HepG2 (cell line): Measurements from ENCODE around the gene NT5DC4. TPM values are rescaled to one million over a fixed set of nuclear protein-coding genes. Genes with fewer than 3 reads are reported as not detected.

Experiments used
- ATAC-seq: fragments of 200-7000 bp; cut with Tn5 transposase; 3 replicates; pipeline ENCODE4 v1.9.1; 2020; ENCODE audit warnings: mild to moderate bottlenecking, moderate library complexity
- BruUV-seq: library from RNA; stranded (reverse); fragments of 400-500 nt; replicated peaks from 2 replicates; lab custom pipeline; 2021; lab: Mats Ljungman, UMichigan
- CTCF ChIA-PET: fragments of 300-600 bp; formaldehyde crosslinking; extraction: SDS; loops from one replicate; lab custom pipeline; 2021; ENCODE audit warnings: low total read pairs, inconsistent platforms, low intra/inter-chr PET ratio; lab: Yijun Ruan, JAX
- POLR2A ChIA-PET: fragments of 350-600 bp; sonication (Branson Sonifier 250); formaldehyde crosslinking; loops from one replicate; lab custom pipeline; 2020; ENCODE audit warnings: antibody characterized with exemption, inconsistent platforms; lab: Yijun Ruan, JAX
- DNase-seq: peaks from one replicate; pipeline ENCODE4 v3.0.0-alpha.2; 2015; ENCODE audit warnings: low spot score
- FAIRE-seq: peaks from 3 replicates; lab custom pipeline; 2011; peaks lifted over from hg19 to GRCh38; lab: Jason Lieb, UNC
- H2AFZ ChIP-seq: one replicate; pipeline ENCODE4 v1.6.1; 2011; ENCODE audit warnings: low read length, inconsistent platforms
- H3K27ac ChIP-seq: fragments of 300-600 bp; 3 replicates; pipeline ENCODE4 v1.8.0; 2011; ENCODE audit warnings: mixed run types, mild to moderate bottlenecking, mixed read lengths, low read length, inconsistent platforms; ENCODE audit not compliant: insufficient read depth; ENCODE audit errors: extremely low read length
- H3K27me3 ChIP-seq, 2 experiments: fragments of 200-600 bp in 1 of 2; 2 replicates in 1 of 2; 3 replicates in 1 of 2; pipeline versions ENCODE4 v1.6.0 to v1.8.0; 2011; ENCODE audit warnings: low read length in 2 of 2, mild to moderate bottlenecking in 2 of 2, moderate library complexity in 2 of 2, inconsistent platforms in 1 of 2; ENCODE audit not compliant: insufficient read depth in 2 of 2, control insufficient read depth in 1 of 2
- H3K36me3 ChIP-seq, 2 experiments: fragments of 200-600 bp in 1 of 2; replicated peaks in 1 of 2; 2 replicates in 1 of 2; 3 replicates in 1 of 2; pipeline versions ENCODE4 v1.5.1 to v1.8.0; 2011; ENCODE audit warnings: low read length in 2 of 2, inconsistent platforms in 1 of 2; ENCODE audit not compliant: insufficient read depth in 2 of 2, control insufficient read depth in 1 of 2
- H3K4me1 ChIP-seq: 2 replicates; pipeline ENCODE4 v1.5.1; 2012; ENCODE audit warnings: low read length, inconsistent platforms; ENCODE audit not compliant: insufficient read depth
- H3K4me2 ChIP-seq: 2 replicates; pipeline ENCODE4 v1.6.0; 2011; ENCODE audit warnings: low read depth, low read length, inconsistent platforms
- H3K4me3 ChIP-seq, 3 experiments: fragments of 200-600 bp in 1 of 3; sonication (generic), shearing (Covaris generic) in 1 of 3; replicated peaks in 1 of 3; 2 replicates each; pipeline ENCODE4 v1.5.1; 2011 to 2016; ENCODE audit warnings: low read length in 3 of 3, inconsistent platforms in 2 of 3, low read depth in 2 of 3, mild to moderate bottlenecking in 2 of 3, control low read depth in 1 of 3, mixed read lengths in 1 of 3; ENCODE audit not compliant: insufficient read depth in 1 of 3
- H3K79me2 ChIP-seq: one replicate; pipeline ENCODE4 v1.6.1; 2011; ENCODE audit warnings: low read length, inconsistent platforms; ENCODE audit not compliant: insufficient read depth
- H3K9ac ChIP-seq: 2 replicates; pipeline ENCODE4 v1.6.0; 2011; ENCODE audit warnings: mild to moderate bottlenecking, low read depth, low read length, inconsistent platforms; ENCODE audit not compliant: insufficient read depth
- H3K9me3 ChIP-seq: 2 replicates; pipeline ENCODE4 v1.5.1; 2012; ENCODE audit warnings: mild to moderate bottlenecking, low read length
- H4K20me1 ChIP-seq: 2 replicates; pipeline ENCODE4 v1.6.0; 2011; ENCODE audit warnings: inconsistent platforms, mild to moderate bottlenecking, low read length, moderate library complexity; ENCODE audit not compliant: insufficient read depth
- ADNP ChIP-seq: sonication (generic); formaldehyde crosslinking; IDR thresholded peaks from 2 replicates; pipeline ENCODE4 v1.4.0; 2020; ENCODE audit warnings: missing genetic modification reagents
- ARNTL ChIP-seq: sonication (generic); formaldehyde crosslinking; IDR thresholded peaks from 2 replicates; pipeline ENCODE4 v1.4.0; 2020; ENCODE audit warnings: mild to moderate bottlenecking, missing genetic modification reagents
- ELF3 ChIP-seq: IDR thresholded peaks from 2 replicates; pipeline ENCODE4 v1.6.1; 2016; ENCODE audit warnings: missing genetic modification reagents, missing compliant biosample characterization
- HIVEP1 ChIP-seq: sonication (generic); formaldehyde crosslinking; IDR thresholded peaks from 2 replicates; pipeline ENCODE4 v1.4.0; 2020; ENCODE audit warnings: mild to moderate bottlenecking, missing genetic modification reagents
- IKZF4 ChIP-seq: sonication (generic); formaldehyde crosslinking; IDR thresholded peaks from 2 replicates; pipeline ENCODE4 v1.5.1; 2020; ENCODE audit warnings: borderline replicate concordance, mild to moderate bottlenecking, low read depth, missing genetic modification reagents; ENCODE audit errors: not compliant biosample characterization
- JDP2 ChIP-seq: sonication (generic); formaldehyde crosslinking; IDR thresholded peaks from 2 replicates; pipeline ENCODE4 v1.8.1; 2022; ENCODE audit warnings: missing genetic modification reagents, borderline replicate concordance
- MAF1 ChIP-seq: sonication (generic); formaldehyde crosslinking; IDR thresholded peaks from 2 replicates; pipeline ENCODE4 v1.5.0; 2020; ENCODE audit warnings: missing genetic modification reagents, borderline replicate concordance
- NFIC ChIP-seq: IDR thresholded peaks from 2 replicates; pipeline ENCODE4 v1.6.1; 2012; ENCODE audit warnings: mild to moderate bottlenecking, low read length, inconsistent platforms
- POLR2G ChIP-seq: fragments of 200-400 bp; formaldehyde crosslinking; IDR thresholded peaks from 2 replicates; pipeline ENCODE4 v1.6.1; 2018; ENCODE audit warnings: mild to moderate bottlenecking, low read depth, low read length, moderate library complexity
- SOX5 ChIP-seq: IDR thresholded peaks from 2 replicates; pipeline ENCODE4 v1.6.1; 2016; ENCODE audit warnings: borderline replicate concordance
- SP140L ChIP-seq: sonication (generic); formaldehyde crosslinking; IDR thresholded peaks from 2 replicates; pipeline ENCODE4 v1.4.0; 2020; ENCODE audit warnings: missing genetic modification reagents, borderline replicate concordance
- TP53 ChIP-seq: sonication (generic); formaldehyde crosslinking; conservative IDR thresholded peaks from 2 replicates; pipeline ENCODE4 v1.4.0; 2020; ENCODE audit warnings: missing genetic modification reagents
- ZFP90 ChIP-seq: sonication (generic); formaldehyde crosslinking; IDR thresholded peaks from 2 replicates; pipeline ENCODE4 v1.8.0; 2022; ENCODE audit warnings: missing genetic modification reagents, mild to moderate bottlenecking, inconsistent platforms, borderline replicate concordance
- ZNF253 ChIP-seq: sonication (generic); formaldehyde crosslinking; IDR thresholded peaks from 2 replicates; pipeline ENCODE4 v1.8.0; 2022; ENCODE audit warnings: mild to moderate bottlenecking, missing genetic modification reagents, borderline replicate concordance
- ZNF605 ChIP-seq: sonication (generic); formaldehyde crosslinking; IDR thresholded peaks from 2 replicates; pipeline ENCODE4 v1.8.0; 2022; ENCODE audit warnings: mild to moderate bottlenecking, missing genetic modification reagents
- ZNF776 ChIP-seq: sonication (generic); formaldehyde crosslinking; IDR thresholded peaks from 2 replicates; pipeline ENCODE4 v1.4.0; 2020; ENCODE audit warnings: mild to moderate bottlenecking, missing genetic modification reagents
- ZSCAN12 ChIP-seq: sonication (generic); formaldehyde crosslinking; IDR thresholded peaks from 2 replicates; pipeline ENCODE4 v1.9.0; 2021; ENCODE audit warnings: mild to moderate bottlenecking, missing genetic modification reagents
- WGBS: methylation state at CpG from one replicate; pipeline ENCODE4 v1.1.6; 2017; ENCODE audit warnings: low lambda C conversion rate; 5-methylcytosine and 5-hydroxymethylcytosine counted together
- in situ Hi-C: cut with HindIII; loops from 2 replicates; pipeline ENCODE4 v1.10.0; 2017; ENCODE audit warnings: low pct_unique_long_range_greater_than_20kb; ENCODE audit not compliant: extremely low pct_ligation_motif_present
- intact Hi-C: fragments of 100-400 bp; cut with micrococcal nuclease; formaldehyde crosslinking; loops from one replicate; pipeline ENCODE4 v1.10.0; 2022; ENCODE audit not compliant: unreplicated experiment
- polyA plus RNA-seq, 8 experiments: library from polyadenylated mRNA; depleted of rRNA in 3 of 8; stranded (reverse) in 7 of 8; unstranded in 1 of 8; fragments of >200 nt; fragmentation: Illumina TruSeq in 4 of 8; extraction: Trizol in 4 of 8; gene quantifications; 2 replicates each; pipeline versions ENCODE4 v1.2.1 to v1.2.3, GENCODE V29; 2011 to 2016; ENCODE audit warnings: low read depth in 4 of 8, missing spikeins in 1 of 8, mixed read lengths in 1 of 8; ENCODE audit not compliant: insufficient read depth in 1 of 8
- total RNA-seq, 5 experiments: library from RNA; depleted of rRNA; stranded (reverse); fragments of >200 nt; fragmentation: Illumina TruSeq; extraction: Trizol; gene quantifications; 2 replicates each; pipeline ENCODE4 v1.2.3, GENCODE V29; 2016; ENCODE audit warnings: low read depth in 1 of 5
- TF ChIP-seq, protein P1 (sequence below): sonication (generic); formaldehyde crosslinking; IDR thresholded peaks from 2 replicates; pipeline ENCODE4 v1.5.1; 2020; ENCODE audit warnings: missing genetic modification reagents, mild to moderate bottlenecking, borderline replicate concordance
- TF ChIP-seq, protein P2 (sequence below): IDR thresholded peaks from 2 replicates; pipeline ENCODE4 v1.6.1; 2016
- TF ChIP-seq, protein P3 (sequence below): sonication (generic); formaldehyde crosslinking; IDR thresholded peaks from 2 replicates; pipeline ENCODE4 v1.5.0; 2020; ENCODE audit warnings: missing genetic modification reagents, mild to moderate bottlenecking, borderline replicate concordance

Gene NT5DC4
- total and polyA plus RNA-seq, 2 of the 13 experiments (the other 11 are each of a cell fraction or from before 2014, with no cell fraction given), result 0.04 to 4.2 TPM

DNA sequence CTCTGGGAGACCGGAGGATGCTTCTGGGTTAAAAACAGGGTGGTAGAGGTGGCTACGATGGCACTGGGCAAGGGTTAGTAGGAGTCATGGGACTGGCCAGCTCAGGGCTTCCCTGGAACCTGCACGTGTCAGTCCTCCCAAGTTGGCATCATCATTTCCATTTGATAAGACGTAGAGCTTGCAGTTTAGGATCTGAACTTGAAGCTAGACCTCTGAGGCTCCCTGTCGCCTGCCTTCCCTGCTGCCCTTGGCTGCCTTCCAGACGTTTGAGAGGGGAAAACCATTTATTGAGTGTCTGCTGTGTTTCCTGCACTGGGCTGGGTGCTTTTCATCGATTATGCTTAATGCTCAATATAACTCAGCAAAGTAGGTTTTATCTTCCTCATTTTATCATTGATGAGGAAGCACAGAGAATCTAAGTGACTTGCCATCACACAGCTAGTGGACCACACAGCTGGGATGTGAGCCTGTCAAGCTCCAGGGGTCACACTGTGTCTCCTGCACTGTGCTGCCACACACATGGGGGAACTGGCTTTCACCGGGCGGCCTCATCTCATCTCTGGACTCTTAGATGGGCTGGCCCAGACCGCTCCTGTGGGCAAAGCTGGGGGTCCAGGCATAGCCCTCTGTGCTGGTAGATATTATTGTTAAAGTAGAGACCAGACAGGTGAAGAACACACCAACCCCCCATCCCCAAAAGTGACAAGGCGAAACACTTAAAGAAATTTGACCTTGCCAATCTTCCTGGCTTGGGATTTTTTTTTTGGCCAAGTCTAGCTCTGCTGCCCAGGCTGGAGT is 7.8 kb downstream of the NT5DC4 start:
- no peak for ATAC-seq
- intact Hi-C loops (loop anchor here (5.0 to 10.0 kb wide), 2 partner anchors 246 to 464 kb away; partner anchors contain the start of gene TTL), in situ Hi-C loops (no loop called here)
- H3K9me3 ChIP-seq, result no peaks in the 10 kb centered on the region
- TF ChIP-seq SP140L (CRISPR knock-in tag) (no peak), ZNF776 (CRISPR knock-in tag) (no peak), HIVEP1 (no peak), ELF3 (no peak), IKZF4 (no peak), ZNF605 (CRISPR knock-in tag) (no peak), ARNTL (CRISPR knock-in tag) (no peak), ZNF253 (CRISPR knock-in tag) (no peak), SOX5 (no peak), MAF1 (CRISPR knock-in tag) (no peak), ZFP90 (CRISPR knock-in tag) (no peak), POLR2G (no peak), NFIC (no peak), TP53 (CRISPR knock-in tag) (no peak), ZSCAN12 (no peak), ADNP (CRISPR knock-in tag) (no peak), JDP2 (no peak)
- TF ChIP-seq, protein P1, sequence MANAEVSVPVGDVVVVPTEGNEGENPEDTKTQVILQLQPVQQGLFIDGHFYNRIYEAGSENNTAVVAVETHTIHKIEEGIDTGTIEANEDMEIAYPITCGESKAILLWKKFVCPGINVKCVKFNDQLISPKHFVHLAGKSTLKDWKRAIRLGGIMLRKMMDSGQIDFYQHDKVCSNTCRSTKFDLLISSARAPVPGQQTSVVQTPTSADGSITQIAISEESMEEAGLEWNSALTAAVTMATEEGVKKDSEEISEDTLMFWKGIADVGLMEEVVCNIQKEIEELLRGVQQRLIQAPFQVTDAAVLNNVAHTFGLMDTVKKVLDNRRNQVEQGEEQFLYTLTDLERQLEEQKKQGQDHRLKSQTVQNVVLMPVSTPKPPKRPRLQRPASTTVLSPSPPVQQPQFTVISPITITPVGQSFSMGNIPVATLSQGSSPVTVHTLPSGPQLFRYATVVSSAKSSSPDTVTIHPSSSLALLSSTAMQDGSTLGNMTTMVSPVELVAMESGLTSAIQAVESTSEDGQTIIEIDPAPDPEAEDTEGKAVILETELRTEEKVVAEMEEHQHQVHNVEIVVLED (CRISPR knock-in tag), result no peak
- TF ChIP-seq, protein P2, sequence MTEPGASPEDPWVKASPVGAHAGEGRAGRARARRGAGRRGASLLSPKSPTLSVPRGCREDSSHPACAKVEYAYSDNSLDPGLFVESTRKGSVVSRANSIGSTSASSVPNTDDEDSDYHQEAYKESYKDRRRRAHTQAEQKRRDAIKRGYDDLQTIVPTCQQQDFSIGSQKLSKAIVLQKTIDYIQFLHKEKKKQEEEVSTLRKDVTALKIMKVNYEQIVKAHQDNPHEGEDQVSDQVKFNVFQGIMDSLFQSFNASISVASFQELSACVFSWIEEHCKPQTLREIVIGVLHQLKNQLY (CRISPR knock-in tag), result no peak
- TF ChIP-seq, protein P3, sequence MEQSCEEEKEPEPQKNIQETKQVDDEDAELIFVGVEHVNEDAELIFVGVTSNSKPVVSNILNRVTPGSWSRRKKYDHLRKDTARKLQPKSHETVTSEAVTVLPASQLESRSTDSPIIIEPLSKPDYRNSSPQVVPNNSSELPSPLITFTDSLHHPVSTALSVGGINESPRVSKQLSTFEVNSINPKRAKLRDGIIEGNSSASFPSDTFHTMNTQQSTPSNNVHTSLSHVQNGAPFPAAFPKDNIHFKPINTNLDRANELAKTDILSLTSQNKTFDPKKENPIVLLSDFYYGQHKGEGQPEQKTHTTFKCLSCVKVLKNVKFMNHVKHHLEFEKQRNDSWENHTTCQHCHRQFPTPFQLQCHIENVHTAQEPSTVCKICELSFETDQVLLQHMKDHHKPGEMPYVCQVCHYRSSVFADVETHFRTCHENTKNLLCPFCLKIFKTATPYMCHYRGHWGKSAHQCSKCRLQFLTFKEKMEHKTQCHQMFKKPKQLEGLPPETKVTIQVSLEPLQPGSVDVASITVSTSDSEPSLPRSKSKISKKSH (CRISPR knock-in tag), result no peak
- H4K20me1 ChIP-seq, result no peaks in the 10 kb centered on the region
- H3K4me3 ChIP-seq, result no peak overlapping the region
- H3K79me2 ChIP-seq, result no peaks in the 10 kb centered on the region
- ChIA-PET CTCF (interaction anchor here (5.8 kb wide), 1 partner anchor 102 kb away, joined by 113 read pairs; no protein-coding TSS in a partner anchor), POLR2A (no interaction called here)
- peaks cover 23% of the 10 kb centered on the region for H3K4me1 ChIP-seq
- H3K4me2 ChIP-seq, result no peak overlapping the region
- BruUV-seq, result no TSS peak
- no peaks in the 10 kb centered on the region for H3K36me3 ChIP-seq
- no peak overlapping the region for H2AFZ ChIP-seq
- no peak overlapping the region for H3K9ac ChIP-seq
- WGBS, result 63% methylated on average over 11 of the region's 11 CpGs
- H3K27ac ChIP-seq, result no peak overlapping the region
- no peak for FAIRE-seq
- DNase-seq, result no peak
- no peaks in the 10 kb centered on the region; a peak in 1 of 5 replicates for H3K27me3 ChIP-seq
